K562 (cell line): ENCODE results near the gene VPS50. TPM values are rescaled to one million over a fixed set of nuclear protein-coding genes. Genes with fewer than 3 reads are reported as not detected.

Source experiments
- ATF2 ChIP-seq: sonication (generic); formaldehyde crosslinking; IDR thresholded peaks from 2 replicates; pipeline ENCODE4 v1.8.1; 2022; ENCODE audit warnings: missing genetic modification reagents
- HNRNPH1 ChIP-seq: fragments of 200-400 bp; formaldehyde crosslinking; optimal IDR thresholded peaks from 2 replicates; pipeline ENCODE3; 2017; ENCODE audit warnings: low read depth, mild to moderate bottlenecking, low read length, moderate library complexity
- KDM5B ChIP-seq: fragments of 200-600 bp; sonication (generic); IDR thresholded peaks from 2 replicates; pipeline ENCODE4 v1.6.1; 2012; ENCODE audit warnings: low read depth, mild to moderate bottlenecking, moderate library complexity, low read length, control low read depth, inconsistent platforms; ENCODE audit not compliant: insufficient replicate concordance
- TOE1 ChIP-seq, 2 experiments: fragments of 450-650 bp in 1 of 2; sonication (generic) in 1 of 2; formaldehyde crosslinking in 1 of 2; IDR thresholded peaks; 2 replicates each; pipeline versions ENCODE4 v1.7.1 to v1.8.0; 2016 to 2022; ENCODE audit warnings: borderline replicate concordance in 2 of 2, mild to moderate bottlenecking in 2 of 2, antibody characterized with exemption in 1 of 2, inconsistent platforms in 1 of 2, low read depth in 1 of 2, missing genetic modification reagents in 1 of 2, moderate library complexity in 1 of 2
- USF1 ChIP-seq: sonication (generic); formaldehyde crosslinking; IDR thresholded peaks from 2 replicates; pipeline ENCODE4 v1.9.0; 2022; ENCODE audit warnings: mild to moderate bottlenecking, missing genetic modification reagents
- ZFP91 ChIP-seq: sonication (generic); formaldehyde crosslinking; IDR thresholded peaks from 2 replicates; pipeline ENCODE4 v1.8.0; 2022; ENCODE audit warnings: mild to moderate bottlenecking, missing genetic modification reagents
- ZNF316 ChIP-seq: fragments of 450-650 bp; IDR thresholded peaks from 2 replicates; pipeline ENCODE4 v1.6.1; 2016
- ZNF318 ChIP-seq, 2 experiments: fragments of 450-650 bp; IDR thresholded peaks; 2 replicates each; pipeline ENCODE4 v1.6.1; 2016; ENCODE audit warnings: mild to moderate bottlenecking in 2 of 2, borderline replicate concordance in 1 of 2, low read depth in 1 of 2, moderate library complexity in 1 of 2
- polyA plus RNA-seq, 8 experiments: library from polyadenylated mRNA; depleted of rRNA in 4 of 8; stranded (reverse) in 5 of 8; unstranded in 3 of 8; fragments of >200 nt; fragmentation: Nextera tagmentation in 2 of 8; fragmentation: Illumina TruSeq in 1 of 8; extraction: Ambion mirVana in 2 of 8; extraction: Trizol in 1 of 8; gene quantifications; 2 replicates each; pipeline versions ENCODE4 v1.2.1 to v1.2.3, GENCODE V29; 2011 to 2014; ENCODE audit warnings: inconsistent platforms in 1 of 8, missing spikeins in 1 of 8
- total RNA-seq, 7 experiments: library from RNA; depleted of rRNA in 6 of 7; stranded (reverse); fragments of >200 nt in 6 of 7; fragmentation: Illumina TruSeq in 2 of 7; extraction: Trizol in 2 of 7; gene quantifications; 2 replicates each; pipeline versions ENCODE4 v1.2.1 to v1.2.3, GENCODE V29; 2011 to 2021; ENCODE audit warnings: low replicate concordance in 1 of 7

Gene VPS50
- total and polyA plus RNA-seq, 9 of the 15 experiments (the other 6 are each of a cell fraction or from before 2014, with no cell fraction given): 10.5 to 29.4 (median 15.8) TPM

- TF ChIP-seq USF1 (CRISPR knock-in tag): peak; percentile 100
- peak; percentile 87 for TF ChIP-seq TOE1 (IDR thresholded peaks at IDR 0.05; ENCODE audit: borderline replicate concordance)
- TF ChIP-seq TOE1 (CRISPR knock-in tag; IDR thresholded peaks at IDR 0.05; ENCODE audit: borderline replicate concordance, low read depth): no peak
- TF ChIP-seq KDM5B: peak; percentile 74
- TF ChIP-seq ZNF316: no peak
- TF ChIP-seq HNRNPH1: no peak
- TF ChIP-seq ZFP91: no peak
- TF ChIP-seq ATF2 (CRISPR knock-in tag): no peak
- no peak for TF ChIP-seq ZNF318 (IDR thresholded peaks at IDR 0.05; ENCODE audit: borderline replicate concordance in 1 of 2, low read depth in 1 of 2)
Measured at GRCh38 chr7:93231799-93232672, at the start of gene VPS50 (continued).
